ENCODE results near the gene CUL7.

CUL7 gene

GRCh38 chr6:43035495-43036194, 18.0 kb downstream of the CUL7 start:
- ATAC-seq (replicated peaks; ENCODE audit: extremely low read depth, poor library complexity, severe bottlenecking): no peak
- DNase-seq (ENCODE audit: low spot score in 2 of 2): no peak
- Mint-ChIP-seq H3K36me3 (ENCODE audit: insufficient read depth) (peaks cover 29% of the 10 kb centered on the region), H3K4me3 (no peak overlapping the region), H3K4me1 (no peaks in the 10 kb centered on the region), H3K9me3 (no peaks in the 10 kb centered on the region), H3K27me3 (no peaks in the 10 kb centered on the region), H3K27ac (ENCODE audit: low read depth) (peak overlapping the region; percentile 23)

GRCh38 chr6:43034190-43034525, 19.5 kb downstream of the CUL7 start:
- Mint-ChIP-seq H3K27me3 (no peaks in the 10 kb centered on the region), H3K4me3 (no peak overlapping the region), H3K27ac (ENCODE audit: low read depth) (no peak overlapping the region), H3K9me3 (no peaks in the 10 kb centered on the region), H3K36me3 (ENCODE audit: insufficient read depth) (peaks cover 39% of the 10 kb centered on the region), H3K4me1 (no peaks in the 10 kb centered on the region)
- DNase-seq (ENCODE audit: low spot score in 2 of 2): no peak
- no peak for ATAC-seq (replicated peaks; ENCODE audit: extremely low read depth, poor library complexity, severe bottlenecking)

- peak overlapping the region; percentile 54 for H3K27ac Mint-ChIP-seq (ENCODE audit: low read depth)
- ATAC-seq (replicated peaks; ENCODE audit: extremely low read depth, poor library complexity, severe bottlenecking) (no peak), DNase-seq (ENCODE audit: low spot score in 2 of 2) (no peak)
- no peaks in the 10 kb centered on the region for H3K4me1 Mint-ChIP-seq
- peaks cover 38% of the 10 kb centered on the region for H3K36me3 Mint-ChIP-seq (ENCODE audit: insufficient read depth)
- H3K4me3 Mint-ChIP-seq: no peak overlapping the region
- H3K9me3 Mint-ChIP-seq: no peaks in the 10 kb centered on the region
- no peaks in the 10 kb centered on the region for H3K27me3 Mint-ChIP-seq
Observed at GRCh38 chr6:43033496-43034189, 20.0 kb downstream of the CUL7 start.

- no peak for ATAC-seq (replicated peaks; ENCODE audit: extremely low read depth, poor library complexity, severe bottlenecking)
- H3K4me3 Mint-ChIP-seq: no peak overlapping the region
- H3K27ac Mint-ChIP-seq (ENCODE audit: low read depth): no peak overlapping the region
- DNase-seq (ENCODE audit: low spot score in 2 of 2): no peak
- H3K36me3 Mint-ChIP-seq (ENCODE audit: insufficient read depth): peaks cover 45% of the 10 kb centered on the region
- no peaks in the 10 kb centered on the region for H3K9me3 Mint-ChIP-seq
- H3K4me1 Mint-ChIP-seq: peaks cover 6% of the 10 kb centered on the region
- H3K27me3 Mint-ChIP-seq: no peaks in the 10 kb centered on the region
Observed at GRCh38 chr6:43032326-43032725, 21.3 kb downstream of the CUL7 start.

GRCh38 chr6:43029120-43029519, 24.5 kb downstream of the CUL7 start:
- no peak overlapping the region for H3K4me3 Mint-ChIP-seq
- no peak for ATAC-seq (replicated peaks; ENCODE audit: extremely low read depth, poor library complexity, severe bottlenecking)
- H3K36me3 Mint-ChIP-seq (ENCODE audit: insufficient read depth): peaks cover 67% of the 10 kb centered on the region
- no peak for DNase-seq (ENCODE audit: low spot score in 2 of 2)
- no peaks in the 10 kb centered on the region for H3K9me3 Mint-ChIP-seq
- H3K27me3 Mint-ChIP-seq: no peaks in the 10 kb centered on the region
- peaks cover 17% of the 10 kb centered on the region for H3K4me1 Mint-ChIP-seq
- H3K27ac Mint-ChIP-seq (ENCODE audit: low read depth): no peak overlapping the region

- Mint-ChIP-seq H3K27me3 (no peaks in the 10 kb centered on the region), H3K36me3 (ENCODE audit: insufficient read depth) (peaks cover 63% of the 10 kb centered on the region), H3K4me1 (peaks cover 30% of the 10 kb centered on the region), H3K27ac (ENCODE audit: low read depth) (peak overlapping the region; percentile 26), H3K4me3 (no peak overlapping the region), H3K9me3 (no peaks in the 10 kb centered on the region)
- no peak for ATAC-seq (replicated peaks; ENCODE audit: extremely low read depth, poor library complexity, severe bottlenecking)
- DNase-seq (ENCODE audit: low spot score in 2 of 2): no peak
Observed at GRCh38 chr6:43026365-43026764, 27.3 kb downstream of the CUL7 start.

GRCh38 chr6:43024436-43024835, 29.2 kb downstream of the CUL7 start:
- Mint-ChIP-seq H3K27ac (ENCODE audit: low read depth) (peak overlapping the region; percentile 24), H3K36me3 (ENCODE audit: insufficient read depth) (peaks cover 47% of the 10 kb centered on the region), H3K4me1 (peaks cover 30% of the 10 kb centered on the region), H3K27me3 (no peaks in the 10 kb centered on the region), H3K9me3 (no peaks in the 10 kb centered on the region), H3K4me3 (no peak overlapping the region)
- ATAC-seq (replicated peaks; ENCODE audit: extremely low read depth, poor library complexity, severe bottlenecking) (no peak), DNase-seq (ENCODE audit: low spot score in 2 of 2) (no peak)

GRCh38 chr6:43021270-43022047, 32.2 kb downstream of the CUL7 start, which contains the start of gene RRP36:
Gene RRP36, plus strand, starts transcription at chr6:43021623. Its CDS starts 32 bp downstream, at chr6:43021655.
- peaks cover 28% of the 10 kb centered on the region for H3K36me3 Mint-ChIP-seq (ENCODE audit: insufficient read depth)
- peak; percentile 28 to 31 for DNase-seq (ENCODE audit: low spot score in 2 of 2)
- H3K27me3 Mint-ChIP-seq: no peaks in the 10 kb centered on the region

GRCh38 chr6:43020847-43021246, 32.8 kb downstream of the CUL7 start:
- peak overlapping the region; percentile 89 for H3K4me3 Mint-ChIP-seq
- peaks cover 24% of the 10 kb centered on the region for H3K36me3 Mint-ChIP-seq (ENCODE audit: insufficient read depth)
- H3K4me1 Mint-ChIP-seq: peaks cover 26% of the 10 kb centered on the region
- no peak for ATAC-seq (replicated peaks; ENCODE audit: extremely low read depth, poor library complexity, severe bottlenecking)
- no peak overlapping the region for H3K27ac Mint-ChIP-seq (ENCODE audit: low read depth)
- H3K9me3 Mint-ChIP-seq: no peaks in the 10 kb centered on the region
- DNase-seq (ENCODE audit: low spot score in 2 of 2): no peak
- H3K27me3 Mint-ChIP-seq: no peaks in the 10 kb centered on the region

More at GRCh38 chr6:43021270-43022047, 32.2 kb downstream of the CUL7 start, which contains the start of gene RRP36:
- Mint-ChIP-seq H3K4me1 (peaks cover 21% of the 10 kb centered on the region), H3K9me3 (no peaks in the 10 kb centered on the region), H3K4me3 (peak within 1 kb of the TSS; percentile 89), H3K27ac (ENCODE audit: low read depth) (peak within 1 kb of the TSS; percentile 58)
- peak; percentile 78 for ATAC-seq (replicated peaks; ENCODE audit: extremely low read depth, poor library complexity, severe bottlenecking)

GRCh38 chr6:43020052-43020705, 33.5 kb downstream of the CUL7 start:
- no peaks in the 10 kb centered on the region for H3K27me3 Mint-ChIP-seq
- peaks cover 18% of the 10 kb centered on the region for H3K36me3 Mint-ChIP-seq (ENCODE audit: insufficient read depth)
- ATAC-seq (replicated peaks; ENCODE audit: extremely low read depth, poor library complexity, severe bottlenecking) (no peak), DNase-seq (ENCODE audit: low spot score in 2 of 2) (no peak)
- no peak overlapping the region for H3K27ac Mint-ChIP-seq (ENCODE audit: low read depth)
- peaks cover 27% of the 10 kb centered on the region for H3K4me1 Mint-ChIP-seq
- H3K9me3 Mint-ChIP-seq: no peaks in the 10 kb centered on the region
- H3K4me3 Mint-ChIP-seq: peak overlapping the region; percentile 45

GRCh38 chr6:43019152-43019551, 34.5 kb downstream of the CUL7 start:
- Mint-ChIP-seq H3K4me1 (peaks cover 29% of the 10 kb centered on the region), H3K9me3 (no peaks in the 10 kb centered on the region), H3K4me3 (peak overlapping the region; percentile 5), H3K27me3 (no peaks in the 10 kb centered on the region), H3K36me3 (ENCODE audit: insufficient read depth) (peaks cover 10% of the 10 kb centered on the region), H3K27ac (ENCODE audit: low read depth) (no peak overlapping the region)
- no peak for DNase-seq (ENCODE audit: low spot score in 2 of 2)
- ATAC-seq (replicated peaks; ENCODE audit: extremely low read depth, poor library complexity, severe bottlenecking): no peak

GRCh38 chr6:43016943-43017334, 36.7 kb downstream of the CUL7 start:
- H3K27ac Mint-ChIP-seq (ENCODE audit: low read depth): no peak overlapping the region
- peaks cover 42% of the 10 kb centered on the region for H3K4me1 Mint-ChIP-seq
- no peak overlapping the region for H3K4me3 Mint-ChIP-seq
- DNase-seq (ENCODE audit: low spot score in 2 of 2) (no peak), ATAC-seq (replicated peaks; ENCODE audit: extremely low read depth, poor library complexity, severe bottlenecking) (no peak)
- no peaks in the 10 kb centered on the region for H3K27me3 Mint-ChIP-seq
- H3K9me3 Mint-ChIP-seq: no peaks in the 10 kb centered on the region
- H3K36me3 Mint-ChIP-seq (ENCODE audit: insufficient read depth): peaks cover 8% of the 10 kb centered on the region

Data from central memory CD8-positive, alpha-beta T cell (primary cell).